ENCODE results near the gene ALPI. TPM values are rescaled to one million over a fixed set of nuclear protein-coding genes. Genes with fewer than 3 reads are reported as not detected.
"Not testable (repeated sequence)": the region's sequence is repeated elsewhere in the genome, so short reads cannot be mapped to it uniquely, and the experiment has no call there.

ALPI gene
- total RNA-seq (2012; rRNA removed) = not detected in 2 replicates

DNA sequence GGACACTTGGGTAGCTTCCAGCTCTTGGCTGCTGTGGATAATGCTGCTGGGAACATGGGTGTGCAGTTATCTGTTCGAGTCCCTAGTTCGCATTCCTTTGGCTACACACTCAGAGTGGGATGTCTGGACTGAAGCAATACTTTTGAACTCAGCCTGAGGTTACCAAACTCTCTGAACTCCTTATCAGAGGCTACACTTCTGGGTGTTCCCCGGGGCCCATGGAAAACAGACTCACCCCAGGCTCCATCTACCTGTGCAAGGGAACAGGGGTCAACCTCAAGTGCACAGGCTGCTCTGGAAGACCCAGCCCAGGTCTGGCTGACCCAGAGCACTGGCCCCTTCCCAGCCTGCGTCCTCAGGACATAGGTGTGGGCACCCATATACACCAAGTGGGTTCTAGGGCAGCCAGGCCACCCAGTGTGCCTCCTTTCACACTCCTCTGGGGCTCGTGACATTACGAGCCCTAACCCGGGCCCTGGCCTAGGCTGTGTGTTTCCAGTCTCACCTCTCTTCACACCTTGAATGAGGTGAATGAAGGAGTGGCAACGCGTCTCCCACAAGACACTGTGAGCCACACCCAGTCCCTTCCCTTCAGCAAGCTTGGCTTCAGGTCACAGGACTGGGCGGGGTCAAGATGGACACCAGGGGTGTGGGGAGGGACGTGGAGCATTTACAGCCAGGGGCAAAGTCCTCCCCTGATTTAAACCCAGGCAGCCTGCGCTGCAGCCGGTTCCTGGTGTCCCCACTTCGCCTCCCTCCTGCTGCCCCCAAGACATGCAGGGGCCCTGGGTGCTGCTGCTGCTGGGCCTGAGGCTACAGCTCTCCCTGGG, at the start of gene ALPI:
Gene ALPI (plus strand): TSS at position 728 of the 830 bp plus-strand sequence. CDS start 47 bp downstream, at position 775.
- peaks cover 2% of the 10 kb centered on the region for H3K4me1 ChIP-seq (ENCODE audit: control insufficient read depth, insufficient read depth, low read length)
- peaks cover 51% of the 10 kb centered on the region for H3K27me3 ChIP-seq (ENCODE audit: control insufficient read depth, insufficient read depth, low read length)
- no peaks in the 10 kb centered on the region for H3K36me3 ChIP-seq (ENCODE audit: insufficient read depth, low read length)
- no peak within 1 kb of the TSS for H3K4me3 ChIP-seq (ENCODE audit: low read length)
- no peak within 1 kb of the TSS for H3K9ac ChIP-seq (ENCODE audit: low read depth, low read length)
- H3K4me2 ChIP-seq (ENCODE audit: low read length) = no peak within 1 kb of the TSS
- H3K9me3 ChIP-seq (replicated peaks; ENCODE audit: low read length) = no peaks in the 10 kb centered on the region

DNA sequence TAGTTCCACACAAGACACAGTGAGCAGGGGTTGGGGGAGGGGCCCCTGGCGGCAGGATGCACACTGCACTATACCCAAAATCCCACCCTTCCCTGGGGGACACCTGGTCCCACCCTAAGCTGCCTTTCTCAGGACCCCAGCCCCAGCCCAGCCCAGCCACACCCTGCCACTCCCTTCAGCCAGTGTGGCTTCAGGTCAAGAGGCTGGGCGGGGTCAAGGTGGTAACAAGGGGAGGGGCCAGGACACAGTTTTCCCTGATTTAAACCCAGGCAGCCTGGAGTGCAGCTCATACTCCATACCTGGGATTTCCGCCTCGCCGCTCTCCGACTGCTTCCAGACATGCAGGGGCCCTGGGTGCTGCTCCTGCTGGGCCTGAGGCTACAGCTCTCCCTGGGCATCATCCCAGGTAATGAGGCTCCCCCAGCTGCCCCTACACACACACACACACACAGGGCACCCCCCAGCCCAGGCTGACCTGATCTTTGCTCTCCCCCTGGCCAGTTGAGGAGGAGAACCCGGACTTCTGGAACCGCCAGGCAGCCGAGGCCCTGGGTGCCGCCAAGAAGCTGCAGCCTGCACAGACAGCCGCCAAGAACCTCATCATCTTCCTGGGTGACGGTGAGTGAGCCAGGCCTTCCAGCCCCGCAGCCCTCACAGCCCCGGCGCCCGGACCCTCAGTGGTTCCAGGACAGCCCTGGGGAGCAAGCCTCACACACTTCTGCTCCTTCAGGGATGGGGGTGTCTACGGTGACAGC, 49.2 kb upstream of the ALPI start, which contains the start of gene ALPG:
Gene ALPG (plus strand): TSS at position 289 of the 755 bp plus-strand sequence. CDS start 51 bp downstream, at position 340.
- peaks cover 27% of the 10 kb centered on the region for H3K27me3 ChIP-seq (ENCODE audit: control insufficient read depth, insufficient read depth, low read length)
- no peak within 1 kb of the TSS for H3K9ac ChIP-seq (ENCODE audit: low read depth, low read length)
- no peaks in the 10 kb centered on the region for H3K4me1 ChIP-seq (ENCODE audit: control insufficient read depth, insufficient read depth, low read length)
- H3K36me3 ChIP-seq (ENCODE audit: insufficient read depth, low read length) = no peaks in the 10 kb centered on the region
- H3K9me3 ChIP-seq (replicated peaks; ENCODE audit: low read length) = no peaks in the 10 kb centered on the region
- no peak within 1 kb of the TSS for H3K4me2 ChIP-seq (ENCODE audit: low read length)
- no peak within 1 kb of the TSS for H3K4me3 ChIP-seq (ENCODE audit: low read length)

DNA sequence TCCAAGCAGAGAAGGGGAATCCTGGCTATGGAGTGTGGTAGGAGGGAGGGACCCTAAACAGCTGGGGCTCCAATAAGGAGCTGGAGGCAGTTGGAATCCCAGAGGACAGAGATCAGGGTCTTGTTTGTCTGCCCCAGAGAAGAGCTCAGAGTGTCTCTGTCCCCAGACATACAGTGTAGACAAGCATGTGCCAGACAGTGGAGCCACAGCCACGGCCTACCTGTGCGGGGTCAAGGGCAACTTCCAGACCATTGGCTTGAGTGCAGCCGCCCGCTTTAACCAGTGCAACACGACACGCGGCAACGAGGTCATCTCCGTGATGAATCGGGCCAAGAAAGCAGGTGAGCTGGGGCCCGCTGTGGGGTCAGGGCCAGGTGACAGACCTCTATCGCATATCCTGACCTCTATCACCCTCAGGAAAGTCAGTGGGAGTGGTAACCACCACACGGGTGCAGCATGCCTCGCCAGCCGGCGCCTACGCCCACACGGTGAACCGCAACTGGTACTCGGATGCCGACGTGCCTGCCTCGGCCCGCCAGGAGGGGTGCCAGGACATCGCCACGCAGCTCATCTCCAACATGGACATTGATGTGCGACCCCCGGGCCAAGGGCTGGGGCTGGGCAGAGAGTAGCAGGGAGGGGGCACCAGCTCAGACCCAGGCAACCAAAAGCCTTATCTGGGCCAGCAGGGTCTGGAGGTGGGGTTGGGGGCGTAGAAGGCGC, 48.4 kb upstream of the ALPI start:
- not testable (repeated sequence) for H3K9ac ChIP-seq (ENCODE audit: low read depth, low read length); H3K4me3 ChIP-seq (ENCODE audit: low read length); H3K4me2 ChIP-seq (ENCODE audit: low read length); H3K9me3 ChIP-seq (replicated peaks; ENCODE audit: low read length); H3K4me1 ChIP-seq (ENCODE audit: control insufficient read depth, insufficient read depth, low read length); H3K36me3 ChIP-seq (ENCODE audit: insufficient read depth, low read length)
- peaks cover 35% of the 10 kb centered on the region for H3K27me3 ChIP-seq (ENCODE audit: control insufficient read depth, insufficient read depth, low read length)

DNA sequence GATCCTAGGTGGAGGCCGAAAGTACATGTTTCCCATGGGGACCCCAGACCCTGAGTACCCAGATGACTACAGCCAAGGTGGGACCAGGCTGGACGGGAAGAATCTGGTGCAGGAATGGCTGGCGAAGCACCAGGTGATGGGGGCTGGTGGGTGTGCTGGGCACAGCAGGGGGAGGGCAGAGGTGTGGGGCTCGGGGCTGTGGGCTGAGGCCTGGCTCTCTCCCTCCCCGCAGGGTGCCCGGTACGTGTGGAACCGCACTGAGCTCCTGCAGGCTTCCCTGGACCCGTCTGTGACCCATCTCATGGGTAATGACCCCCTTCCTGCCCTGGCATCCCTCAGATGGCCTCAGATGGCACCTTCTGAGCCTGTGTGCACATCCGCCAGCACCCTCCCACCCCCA, 47.7 kb upstream of the ALPI start:
- H3K9ac ChIP-seq (ENCODE audit: low read depth, low read length); H3K9me3 ChIP-seq (replicated peaks; ENCODE audit: low read length); H3K4me1 ChIP-seq (ENCODE audit: control insufficient read depth, insufficient read depth, low read length); H3K4me2 ChIP-seq (ENCODE audit: low read length); H3K36me3 ChIP-seq (ENCODE audit: insufficient read depth, low read length); H3K4me3 ChIP-seq (ENCODE audit: low read length): not testable (repeated sequence)
- H3K27me3 ChIP-seq (ENCODE audit: control insufficient read depth, insufficient read depth, low read length) = peaks cover 42% of the 10 kb centered on the region

DNA sequence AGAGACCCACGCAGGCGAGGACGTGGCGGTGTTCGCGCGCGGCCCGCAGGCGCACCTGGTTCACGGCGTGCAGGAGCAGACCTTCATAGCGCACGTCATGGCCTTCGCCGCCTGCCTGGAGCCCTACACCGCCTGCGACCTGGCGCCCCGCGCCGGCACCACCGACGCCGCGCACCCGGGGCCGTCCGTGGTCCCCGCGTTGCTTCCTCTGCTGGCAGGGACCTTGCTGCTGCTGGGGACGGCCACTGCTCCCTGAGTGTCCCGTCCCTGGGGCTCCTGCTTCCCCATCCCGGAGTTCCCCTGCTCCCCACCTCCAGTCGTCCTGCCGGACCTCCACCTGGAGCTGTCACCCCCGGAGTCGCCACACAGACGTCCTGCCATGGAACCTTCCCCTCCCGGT, 46.3 kb upstream of the ALPI start:
- not testable (repeated sequence) for H3K9ac ChIP-seq (ENCODE audit: low read depth, low read length); H3K9me3 ChIP-seq (replicated peaks; ENCODE audit: low read length); H3K4me2 ChIP-seq (ENCODE audit: low read length); H3K4me1 ChIP-seq (ENCODE audit: control insufficient read depth, insufficient read depth, low read length); H3K36me3 ChIP-seq (ENCODE audit: insufficient read depth, low read length); H3K4me3 ChIP-seq (ENCODE audit: low read length)
- H3K27me3 ChIP-seq (ENCODE audit: control insufficient read depth, insufficient read depth, low read length) = peaks cover 41% of the 10 kb centered on the region

DNA sequence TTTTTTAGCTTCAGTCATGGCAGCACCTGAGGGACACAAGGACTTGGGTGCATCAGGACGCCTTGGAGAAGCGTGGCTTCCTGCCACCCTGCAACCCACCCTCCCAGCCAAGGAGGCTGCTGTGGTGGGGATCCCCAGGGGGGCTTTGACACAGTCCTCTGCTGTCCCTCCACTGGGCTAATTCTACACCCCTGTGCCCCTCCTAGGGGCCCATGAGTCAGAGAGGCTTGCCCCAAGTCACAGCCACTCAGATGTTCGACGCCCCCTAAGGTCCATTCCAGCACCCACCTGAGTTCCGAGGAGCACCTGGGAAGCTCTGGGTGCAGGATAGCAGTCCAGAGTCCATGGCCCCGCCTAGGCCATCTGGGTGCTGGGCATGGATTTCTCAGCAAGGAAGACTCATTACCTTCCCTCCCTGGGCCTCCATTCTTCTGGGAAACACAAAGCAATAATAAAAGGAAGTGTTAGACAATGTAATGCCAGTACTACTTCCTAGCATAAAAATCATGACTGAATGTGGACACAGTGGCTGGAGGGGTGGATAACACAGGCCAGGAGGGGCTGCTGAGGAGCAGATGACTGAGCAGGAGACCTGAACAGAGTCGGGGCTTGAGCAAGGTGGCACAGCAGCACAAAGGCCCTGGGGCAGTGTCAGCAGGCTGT, 45.6 kb upstream of the ALPI start:
- H3K4me3 ChIP-seq (ENCODE audit: low read length) = no peak overlapping the region
- no peak overlapping the region for H3K9ac ChIP-seq (ENCODE audit: low read depth, low read length)
- H3K27me3 ChIP-seq (ENCODE audit: control insufficient read depth, insufficient read depth, low read length) = peaks cover 45% of the 10 kb centered on the region
- H3K4me2 ChIP-seq (ENCODE audit: low read length) = no peak overlapping the region
- H3K9me3 ChIP-seq (replicated peaks; ENCODE audit: low read length) = no peaks in the 10 kb centered on the region
- H3K36me3 ChIP-seq (ENCODE audit: insufficient read depth, low read length) = no peaks in the 10 kb centered on the region
- no peaks in the 10 kb centered on the region for H3K4me1 ChIP-seq (ENCODE audit: control insufficient read depth, insufficient read depth, low read length)

DNA sequence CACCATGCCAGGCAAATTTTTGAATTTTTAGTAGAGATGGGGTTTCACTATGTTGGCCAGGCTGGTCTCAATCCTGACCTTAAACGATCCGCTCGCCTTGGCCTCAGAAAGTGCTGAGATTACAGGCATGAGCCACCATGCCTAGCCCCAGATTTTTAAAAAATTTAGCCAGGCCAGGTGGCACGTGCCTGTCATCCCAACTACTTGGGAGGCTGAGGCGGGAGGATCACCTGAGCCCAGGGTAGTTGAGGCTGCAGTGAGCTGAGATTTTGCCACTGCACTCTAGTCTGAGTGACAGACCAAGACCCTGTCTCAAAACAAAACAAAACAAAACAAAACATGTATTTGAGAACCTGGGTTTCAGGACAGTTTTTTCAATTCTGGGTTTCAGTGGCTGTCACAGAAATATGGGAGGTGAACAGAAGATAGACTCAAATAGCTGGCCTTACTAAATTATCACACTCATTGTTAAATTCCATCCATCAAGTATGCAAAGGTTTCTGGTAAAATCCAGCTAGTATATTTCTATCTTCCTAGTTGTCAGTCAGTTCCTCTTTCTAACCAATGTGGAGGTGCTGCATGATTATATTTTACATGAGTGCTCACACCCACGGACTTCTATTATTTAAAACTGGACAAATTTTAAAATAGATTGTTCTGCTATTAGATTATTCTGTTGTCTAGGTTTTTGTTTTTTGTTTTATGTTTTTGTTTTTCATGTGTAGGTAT, 43.9 kb upstream of the ALPI start:
- no peak overlapping the region for H3K9ac ChIP-seq (ENCODE audit: low read depth, low read length)
- no peaks in the 10 kb centered on the region for H3K4me1 ChIP-seq (ENCODE audit: control insufficient read depth, insufficient read depth, low read length)
- no peaks in the 10 kb centered on the region for H3K9me3 ChIP-seq (replicated peaks; ENCODE audit: low read length)
- no peak overlapping the region for H3K4me3 ChIP-seq (ENCODE audit: low read length)
- H3K4me2 ChIP-seq (ENCODE audit: low read length) = no peak overlapping the region
- H3K27me3 ChIP-seq (ENCODE audit: control insufficient read depth, insufficient read depth, low read length) = peaks cover 59% of the 10 kb centered on the region
- H3K36me3 ChIP-seq (ENCODE audit: insufficient read depth, low read length) = no peaks in the 10 kb centered on the region

DNA sequence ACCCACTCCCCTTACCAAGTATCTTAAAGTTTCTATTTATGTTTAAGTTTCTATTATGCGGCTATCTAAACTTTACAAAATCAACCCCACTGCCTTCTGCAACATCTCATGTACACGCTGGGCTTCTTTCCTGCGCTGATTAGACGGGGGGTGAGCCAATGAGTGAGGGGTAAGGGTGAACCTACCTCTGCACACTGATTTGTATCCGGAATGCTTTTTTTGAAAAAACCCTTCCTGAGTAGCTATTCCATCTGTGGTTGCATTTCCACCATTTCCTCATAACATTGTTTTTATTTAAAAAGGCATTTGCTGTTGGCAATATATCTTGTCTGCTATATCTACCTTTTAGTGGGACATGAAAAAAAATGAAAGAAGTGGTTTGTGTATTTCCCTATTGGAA, 43.0 kb upstream of the ALPI start:
- Histone ChIP-seq H3K9me3 (replicated peaks; ENCODE audit: low read length) (no peaks in the 10 kb centered on the region), H3K4me3 (ENCODE audit: low read length) (no peak overlapping the region), H3K27me3 (ENCODE audit: control insufficient read depth, insufficient read depth, low read length) (peaks cover 67% of the 10 kb centered on the region), H3K9ac (ENCODE audit: low read depth, low read length) (no peak overlapping the region), H3K4me1 (ENCODE audit: control insufficient read depth, insufficient read depth, low read length) (no peaks in the 10 kb centered on the region), H3K36me3 (ENCODE audit: insufficient read depth, low read length) (no peaks in the 10 kb centered on the region), H3K4me2 (ENCODE audit: low read length) (no peak overlapping the region)

DNA sequence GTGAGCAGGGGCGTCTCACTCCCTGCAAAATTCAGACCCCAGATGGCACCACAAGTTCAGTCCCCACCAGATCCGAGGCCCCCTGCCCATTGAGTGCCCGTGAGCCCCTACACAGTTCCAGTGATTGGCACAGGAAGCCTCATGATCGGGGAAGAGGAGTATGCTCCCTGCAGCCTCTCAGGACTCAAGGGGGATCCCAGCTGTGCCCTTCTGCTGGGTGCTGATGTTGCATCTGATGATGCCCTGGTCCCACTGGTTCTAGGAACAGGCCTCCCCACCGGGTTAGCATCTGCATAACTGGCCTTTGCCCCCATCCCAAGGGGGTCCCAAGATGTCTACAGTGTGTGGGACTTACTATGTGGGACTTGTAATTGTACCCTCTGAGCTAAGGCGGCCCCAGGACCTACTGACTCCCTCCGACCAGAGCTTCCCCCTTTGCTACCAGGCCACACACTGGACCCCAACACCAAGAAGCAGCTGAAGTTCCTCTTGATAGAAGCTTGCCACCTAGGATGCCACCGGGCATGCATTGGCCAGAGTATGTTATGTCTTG, 40.7 kb upstream of the ALPI start:
- H3K9me3 ChIP-seq (replicated peaks; ENCODE audit: low read length) = no peaks in the 10 kb centered on the region
- H3K9ac ChIP-seq (ENCODE audit: low read depth, low read length) = no peak overlapping the region
- no peaks in the 10 kb centered on the region for H3K4me1 ChIP-seq (ENCODE audit: control insufficient read depth, insufficient read depth, low read length)
- H3K4me3 ChIP-seq (ENCODE audit: low read length) = no peak overlapping the region
- H3K36me3 ChIP-seq (ENCODE audit: insufficient read depth, low read length) = no peaks in the 10 kb centered on the region
- peaks cover 84% of the 10 kb centered on the region for H3K27me3 ChIP-seq (ENCODE audit: control insufficient read depth, insufficient read depth, low read length)
- no peak overlapping the region for H3K4me2 ChIP-seq (ENCODE audit: low read length)

DNA sequence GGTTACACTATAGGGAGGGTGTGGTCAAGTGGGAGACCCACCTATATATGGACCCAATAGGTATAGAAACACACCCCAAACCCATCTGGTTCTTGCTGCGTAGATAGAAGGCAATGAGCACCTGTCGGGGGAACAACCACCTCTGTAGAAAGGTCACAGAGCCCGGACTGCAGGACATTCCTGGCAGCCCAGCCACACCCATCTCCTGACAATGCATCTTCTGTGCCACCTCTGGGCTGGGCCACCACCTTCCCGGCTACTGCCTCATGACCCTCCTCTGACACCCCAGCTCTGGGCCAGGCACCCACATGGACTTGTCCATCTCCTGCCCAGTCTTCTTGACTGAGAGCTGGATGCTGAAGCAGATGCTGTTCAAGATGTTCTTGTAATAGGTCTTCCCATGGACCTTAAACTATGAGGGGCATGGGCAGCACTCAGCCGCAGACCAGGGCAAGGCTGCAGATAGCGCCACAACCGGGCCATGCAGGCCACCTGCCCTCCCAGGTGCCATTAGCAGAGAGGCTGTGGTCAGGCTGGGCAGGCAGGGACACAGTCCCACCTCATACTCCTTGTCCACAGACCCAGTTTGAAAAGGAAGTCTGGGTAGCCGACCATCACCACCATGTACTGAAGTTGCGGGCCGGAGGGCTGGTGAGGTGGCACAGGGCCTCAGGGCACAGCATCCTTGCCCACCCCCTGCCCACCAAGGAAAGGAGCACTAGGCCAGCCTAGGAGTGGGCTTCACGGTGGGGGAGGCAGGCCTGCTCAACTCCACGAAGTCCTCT, 40.0 kb upstream of the ALPI start:
- peaks cover 84% of the 10 kb centered on the region for H3K27me3 ChIP-seq (ENCODE audit: control insufficient read depth, insufficient read depth, low read length)
- no peak overlapping the region for H3K4me3 ChIP-seq (ENCODE audit: low read length)
- H3K9ac ChIP-seq (ENCODE audit: low read depth, low read length) = no peak overlapping the region
- H3K4me2 ChIP-seq (ENCODE audit: low read length) = no peak overlapping the region
- H3K9me3 ChIP-seq (replicated peaks; ENCODE audit: low read length) = no peaks in the 10 kb centered on the region
- no peaks in the 10 kb centered on the region for H3K36me3 ChIP-seq (ENCODE audit: insufficient read depth, low read length)
- H3K4me1 ChIP-seq (ENCODE audit: control insufficient read depth, insufficient read depth, low read length) = no peaks in the 10 kb centered on the region
